ENCODE measurements around the gene ZNF597. TPM values are rescaled to one million over a fixed set of nuclear protein-coding genes. Genes with fewer than 3 reads are reported as not detected.

The ZNF597 gene
- total and polyA plus RNA-seq, 2 experiments from 2014 or later: 1.2 to 2.4 TPM

GRCh38 chr16:3460121-3460520, 16.8 kb upstream of the ZNF597 start:
- Mint-ChIP-seq H3K4me3 (peak overlapping the region; percentile 39), H3K27me3 (ENCODE audit: insufficient read depth, low read depth, poor library complexity) (peaks cover 21% of the 10 kb centered on the region), H3K36me3 (ENCODE audit: low read depth) (no peaks in the 10 kb centered on the region), H3K9me3 (no peaks in the 10 kb centered on the region), H3K27ac (no peak overlapping the region), H3K4me1 (peaks cover 42% of the 10 kb centered on the region)
- no peaks in the 10 kb centered on the region for H3K9me2 ChIP-seq (ENCODE audit: insufficient read depth)
- peak overlapping the region; percentile 23 for H3K4me2 ChIP-seq
- no peak overlapping the region for H2AFZ ChIP-seq
- TF ChIP-seq JUNB (IDR thresholded peaks at IDR 0.05; ENCODE audit: unreplicated experiment) (no peak), POLR2AphosphoS5 (IDR thresholded peaks at IDR 0.05; ENCODE audit: low read depth) (no peak), REST (IDR thresholded peaks at IDR 0.05; ENCODE audit: unreplicated experiment) (no peak), ETS1 (IDR thresholded peaks at IDR 0.05) (no peak), EZH2 (IDR thresholded peaks at IDR 0.05; ENCODE audit: low read depth, unreplicated experiment) (no peak), CREB1 (CRISPR knock-in tag; IDR thresholded peaks at IDR 0.05; ENCODE audit: low read depth) (no peak), ZNF462 (CRISPR knock-in tag; IDR thresholded peaks at IDR 0.05) (no peak), NANOG (IDR thresholded peaks at IDR 0.05; ENCODE audit: borderline replicate concordance) (no peak), EZH2phosphoT487 (IDR thresholded peaks at IDR 0.05; ENCODE audit: unreplicated experiment) (no peak), CTCF (conservative IDR thresholded peaks at IDR 0.05; ENCODE audit: low read depth in 2 of 2) (no peak), ZNF114 (CRISPR knock-in tag; IDR thresholded peaks at IDR 0.05) (no peak), ZNF331 (CRISPR knock-in tag; IDR thresholded peaks at IDR 0.05; ENCODE audit: low read depth) (no peak), STAT1 (IDR thresholded peaks at IDR 0.05; ENCODE audit: unreplicated experiment) (no peak)
- ATAC-seq (no peak), DNase-seq (ENCODE audit: low spot score) (no peak)
- no peaks in the 10 kb centered on the region for H3K27me3 ChIP-seq (ENCODE audit: insufficient read depth)
- H3K27ac ChIP-seq (ENCODE audit: low read depth): no peak overlapping the region
- H3K36me3 ChIP-seq (ENCODE audit: insufficient read depth): no peaks in the 10 kb centered on the region
- H4K20me1 ChIP-seq (replicated peaks; ENCODE audit: insufficient read depth): peaks cover 31% of the 10 kb centered on the region
- H3K79me2 ChIP-seq (replicated peaks; ENCODE audit: insufficient read depth): peaks cover 63% of the 10 kb centered on the region
- peak overlapping the region; percentile 15; the same call in 1 of the 2 replicates for H3K4me3 ChIP-seq
- H3F3A ChIP-seq (replicated peaks; ENCODE audit: low read depth): peaks cover 11% of the 10 kb centered on the region
- H3K4me1 ChIP-seq (ENCODE audit: insufficient read depth): peaks cover 51% of the 10 kb centered on the region

All from GM23338 (cell line).